Right lobe of liver (tissue), 4 donors: Measurements from ENCODE around the gene SULT4A1.

Source experiments
- POLR2A ChIP-seq: fragments of 450-650 bp; IDR thresholded peaks from one replicate; pipeline ENCODE4 v1.6.1; 2017; ENCODE audit warnings: antibody characterized with exemption, mild to moderate bottlenecking
- TF ChIP-seq, protein P1 (sequence below), 4 donors: fragments of 200-600 bp in 3 of 4; fragments of 450-650 bp in 1 of 4; IDR thresholded peaks; one replicate each; pipeline versions ENCODE4 v1.5.1 to v1.8.0; 2016 to 2022; ENCODE audit warnings: antibody characterized with exemption in 4 of 4, mild to moderate bottlenecking in 2 of 4
- donor health status: DM: no; HTN: no; CAD: no.
- donor health status: DM: no; HTN: no; CAD: no.
- donor health status: DM: no; HTN: yes; CAD: no.

DNA sequence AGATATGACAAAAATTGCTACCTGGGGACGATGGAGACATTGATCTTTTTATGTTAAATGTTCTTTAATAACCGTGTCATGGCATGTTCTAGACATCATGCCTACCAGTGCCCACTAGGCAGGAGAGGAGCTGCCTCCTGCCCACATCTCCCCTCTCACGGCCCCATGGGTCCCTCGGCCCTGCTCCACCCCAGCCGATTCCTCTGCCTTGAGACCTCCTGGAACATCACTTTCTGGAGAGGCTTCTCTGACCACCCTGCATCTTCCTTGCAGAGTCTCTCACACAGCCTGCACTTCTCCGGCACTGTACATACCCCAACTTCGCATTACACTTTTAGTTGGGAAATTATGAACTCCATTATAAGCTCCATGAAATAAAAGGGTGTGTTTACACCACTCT is 67.0 kb downstream of the SULT4A1 start:
- TF ChIP-seq, protein P1, sequence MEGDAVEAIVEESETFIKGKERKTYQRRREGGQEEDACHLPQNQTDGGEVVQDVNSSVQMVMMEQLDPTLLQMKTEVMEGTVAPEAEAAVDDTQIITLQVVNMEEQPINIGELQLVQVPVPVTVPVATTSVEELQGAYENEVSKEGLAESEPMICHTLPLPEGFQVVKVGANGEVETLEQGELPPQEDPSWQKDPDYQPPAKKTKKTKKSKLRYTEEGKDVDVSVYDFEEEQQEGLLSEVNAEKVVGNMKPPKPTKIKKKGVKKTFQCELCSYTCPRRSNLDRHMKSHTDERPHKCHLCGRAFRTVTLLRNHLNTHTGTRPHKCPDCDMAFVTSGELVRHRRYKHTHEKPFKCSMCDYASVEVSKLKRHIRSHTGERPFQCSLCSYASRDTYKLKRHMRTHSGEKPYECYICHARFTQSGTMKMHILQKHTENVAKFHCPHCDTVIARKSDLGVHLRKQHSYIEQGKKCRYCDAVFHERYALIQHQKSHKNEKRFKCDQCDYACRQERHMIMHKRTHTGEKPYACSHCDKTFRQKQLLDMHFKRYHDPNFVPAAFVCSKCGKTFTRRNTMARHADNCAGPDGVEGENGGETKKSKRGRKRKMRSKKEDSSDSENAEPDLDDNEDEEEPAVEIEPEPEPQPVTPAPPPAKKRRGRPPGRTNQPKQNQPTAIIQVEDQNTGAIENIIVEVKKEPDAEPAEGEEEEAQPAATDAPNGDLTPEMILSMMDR (IDR thresholded peaks at IDR 0.05): no peak
- TF ChIP-seq POLR2A: no peak
